Muscle layer of duodenum (tissue), 2 donors: ENCODE data around the gene TRIM58.

ENCODE experiments used
- H3K27ac ChIP-seq: one replicate; pipeline ENCODE4 v1.7.0; 2013; ENCODE audit warnings: mild to moderate bottlenecking, low read length
- H3K27me3 ChIP-seq: one replicate; pipeline ENCODE4 v1.7.0; 2013; ENCODE audit warnings: low read depth, mild to moderate bottlenecking, control low read depth, low read length
- H3K36me3 ChIP-seq, 2 donors: one replicate each; pipeline ENCODE4 v1.7.0; 2013; ENCODE audit warnings: low read length in 2 of 2, control low read depth in 1 of 2, mild to moderate bottlenecking in 1 of 2; ENCODE audit not compliant: insufficient read depth in 2 of 2, control insufficient read depth in 1 of 2
- H3K4me1 ChIP-seq, 2 donors: one replicate each; pipeline ENCODE4 v1.7.0; 2013; ENCODE audit warnings: low read length in 2 of 2, mild to moderate bottlenecking in 2 of 2, control low read depth in 1 of 2, moderate library complexity in 1 of 2; ENCODE audit not compliant: insufficient read depth in 2 of 2, control insufficient read depth in 1 of 2
- H3K4me3 ChIP-seq, 2 donors: one replicate each; pipeline ENCODE4 v1.7.0; 2013; ENCODE audit warnings: low read length in 2 of 2, low read depth in 1 of 2, mild to moderate bottlenecking in 1 of 2
- H3K9me3 ChIP-seq, 2 donors: one replicate each; pipeline ENCODE4 v1.7.0; 2013; ENCODE audit warnings: low read length in 2 of 2, control low read depth in 1 of 2, mild to moderate bottlenecking in 1 of 2; ENCODE audit not compliant: control insufficient read depth in 1 of 2
- donor health status: healthy.

The TRIM58 gene

GRCh38 chr1:247923941-247924340 is 67.0 kb downstream of the TRIM58 start:
- Histone ChIP-seq H3K4me3 (no peak overlapping the region), H3K4me1 (no peaks in the 10 kb centered on the region), H3K27ac (no peak overlapping the region), H3K9me3 (no peaks in the 10 kb centered on the region), H3K36me3 (no peaks in the 10 kb centered on the region), H3K27me3 (no peaks in the 10 kb centered on the region)

DNA sequence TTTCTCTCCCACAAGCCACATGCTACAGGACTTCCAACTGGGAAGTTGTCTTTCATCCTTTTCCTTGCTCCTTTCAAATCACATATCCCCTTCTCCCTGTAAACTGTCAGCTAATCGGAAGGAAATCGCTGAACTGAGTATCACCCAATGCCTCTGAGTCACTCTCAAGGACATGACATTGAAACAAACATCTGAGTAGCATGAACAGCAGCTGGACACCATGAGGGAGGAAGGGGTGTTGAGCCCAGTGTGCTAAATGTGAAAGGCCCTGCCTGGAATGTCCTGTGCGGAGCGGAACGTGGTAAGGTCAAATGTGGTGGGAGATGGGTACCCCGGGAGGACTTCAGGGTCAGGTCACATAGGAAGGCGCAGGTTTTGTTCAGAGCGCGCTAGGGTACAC is 67.9 kb downstream of the TRIM58 start, which contains the start of gene OR2AJ1:
OR2AJ1 (plus strand) TSS at position 22 of the 400 bp plus-strand sequence. CDS start 8,880 bp downstream, outside the sequence.
- Histone ChIP-seq H3K4me1 (no peaks in the 10 kb centered on the region), H3K4me3 (no peak within 1 kb of the TSS), H3K27me3 (no peaks in the 10 kb centered on the region), H3K9me3 (no peaks in the 10 kb centered on the region), H3K27ac (no peak within 1 kb of the TSS), H3K36me3 (no peaks in the 10 kb centered on the region)
